ENCODE data around the gene C19orf47.

The C19orf47 gene

GRCh38 chr19:40390084-40390742 is 42.0 kb upstream of the C19orf47 start, which contains the start of gene HIPK4:
Gene HIPK4, minus strand, starts transcription at chr19:40390181. Its CDS starts 279 bp downstream, at chr19:40389902.
- H3K36me3 ChIP-seq (ENCODE audit: low read depth) = no peaks in the 10 kb centered on the region
- TF ChIP-seq CTCF (IDR thresholded peaks at IDR 0.05; ENCODE audit: poor library complexity, severe bottlenecking) = no peak
- H3K27ac ChIP-seq (ENCODE audit: poor library complexity, severe bottlenecking) = no peak within 1 kb of the TSS
- no peaks in the 10 kb centered on the region for H3K27me3 ChIP-seq (ENCODE audit: insufficient read depth, poor library complexity, severe bottlenecking)
- ATAC-seq (ENCODE audit: low read depth) (no peak), DNase-seq (ENCODE audit: low spot score) (no peak)
- peaks cover 8% of the 10 kb centered on the region for H3K4me1 ChIP-seq (ENCODE audit: insufficient read depth, poor library complexity, severe bottlenecking)
- no peaks in the 10 kb centered on the region for H3K9me3 ChIP-seq (ENCODE audit: severe bottlenecking)
- H3K4me3 ChIP-seq (ENCODE audit: severe bottlenecking) = no peak within 1 kb of the TSS

- peaks cover 8% of the 10 kb centered on the region for H3K4me1 ChIP-seq (ENCODE audit: insufficient read depth, poor library complexity, severe bottlenecking)
- TF ChIP-seq CTCF (IDR thresholded peaks at IDR 0.05; ENCODE audit: poor library complexity, severe bottlenecking) = no peak
- DNase-seq (ENCODE audit: low spot score) = no peak
- H3K36me3 ChIP-seq (ENCODE audit: low read depth) = no peaks in the 10 kb centered on the region
- no peak overlapping the region for H3K27ac ChIP-seq (ENCODE audit: poor library complexity, severe bottlenecking)
- H3K9me3 ChIP-seq (ENCODE audit: severe bottlenecking) = no peaks in the 10 kb centered on the region
- no peaks in the 10 kb centered on the region for H3K27me3 ChIP-seq (ENCODE audit: insufficient read depth, poor library complexity, severe bottlenecking)
- ATAC-seq (ENCODE audit: low read depth) = no peak
- no peak overlapping the region for H3K4me3 ChIP-seq (ENCODE audit: severe bottlenecking)
Observed at GRCh38 chr19:40389404-40390083, 41.3 kb upstream of the C19orf47 start.

GRCh38 chr19:40388481-40388880 is 40.3 kb upstream of the C19orf47 start:
- no peak overlapping the region for H3K27ac ChIP-seq (ENCODE audit: poor library complexity, severe bottlenecking)
- DNase-seq (ENCODE audit: low spot score) (no peak), ATAC-seq (ENCODE audit: low read depth) (no peak)
- no peak for TF ChIP-seq CTCF (IDR thresholded peaks at IDR 0.05; ENCODE audit: poor library complexity, severe bottlenecking)
- peaks cover 8% of the 10 kb centered on the region for H3K4me1 ChIP-seq (ENCODE audit: insufficient read depth, poor library complexity, severe bottlenecking)
- no peaks in the 10 kb centered on the region for H3K9me3 ChIP-seq (ENCODE audit: severe bottlenecking)
- no peaks in the 10 kb centered on the region for H3K36me3 ChIP-seq (ENCODE audit: low read depth)
- no peaks in the 10 kb centered on the region for H3K27me3 ChIP-seq (ENCODE audit: insufficient read depth, poor library complexity, severe bottlenecking)
- no peak overlapping the region for H3K4me3 ChIP-seq (ENCODE audit: severe bottlenecking)

GRCh38 chr19:40387155-40387554 is 39.0 kb upstream of the C19orf47 start:
- ATAC-seq (ENCODE audit: low read depth) = no peak
- no peak for TF ChIP-seq CTCF (IDR thresholded peaks at IDR 0.05; ENCODE audit: poor library complexity, severe bottlenecking)

More at GRCh38 chr19:40387155-40387554, 39.0 kb upstream of the C19orf47 start:
- Histone ChIP-seq H3K27me3 (ENCODE audit: insufficient read depth, poor library complexity, severe bottlenecking) (no peaks in the 10 kb centered on the region), H3K9me3 (ENCODE audit: severe bottlenecking) (no peaks in the 10 kb centered on the region), H3K36me3 (ENCODE audit: low read depth) (no peaks in the 10 kb centered on the region), H3K4me3 (ENCODE audit: severe bottlenecking) (no peak overlapping the region), H3K4me1 (ENCODE audit: insufficient read depth, poor library complexity, severe bottlenecking) (no peaks in the 10 kb centered on the region), H3K27ac (ENCODE audit: poor library complexity, severe bottlenecking) (no peak overlapping the region)
- no peak for DNase-seq (ENCODE audit: low spot score)
